ENCODE results near the gene SH3YL1.

Gene SH3YL1

DNA sequence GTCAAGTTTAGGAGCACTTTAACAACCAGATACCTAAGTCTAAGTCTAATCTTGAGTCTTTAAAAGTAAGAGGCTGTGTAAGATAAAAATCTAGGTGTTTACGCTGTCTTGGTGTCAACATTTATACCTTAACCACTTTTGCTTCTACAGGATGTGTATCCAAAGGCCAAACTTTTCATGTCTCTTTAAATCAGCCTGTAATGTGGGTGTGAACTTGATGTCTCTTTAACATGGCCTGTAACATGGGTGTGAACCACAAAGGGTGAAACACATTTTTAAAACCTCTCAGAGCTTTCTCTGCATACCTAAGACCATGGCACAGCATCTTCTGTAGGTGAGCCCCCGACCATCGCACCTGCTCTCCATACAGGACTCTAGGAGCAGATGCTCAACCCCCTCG lies 40.4 kb downstream of the SH3YL1 start:
- DNase-seq (ENCODE audit: low read depth), result no peak

DNA sequence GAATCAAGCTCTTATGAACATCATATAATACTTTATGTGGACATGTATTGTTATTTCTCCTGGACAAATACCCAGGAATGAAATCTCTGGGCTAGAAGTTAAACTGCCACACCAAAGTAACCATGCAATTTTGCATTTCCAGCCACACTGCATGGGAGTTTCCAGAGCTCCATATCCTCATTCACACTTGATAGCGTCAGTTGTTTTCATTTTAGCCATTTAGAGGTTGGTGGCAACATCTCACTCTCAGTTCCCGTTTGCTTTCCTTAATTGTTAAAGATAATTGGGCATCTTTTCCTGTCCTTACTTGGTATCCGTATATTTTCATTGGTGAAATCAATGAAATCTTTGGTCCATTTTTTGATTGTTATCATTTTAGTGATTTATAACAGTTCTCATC lies 47.8 kb downstream of the SH3YL1 start:
- DNase-seq (ENCODE audit: low read depth), result no peak

DNA sequence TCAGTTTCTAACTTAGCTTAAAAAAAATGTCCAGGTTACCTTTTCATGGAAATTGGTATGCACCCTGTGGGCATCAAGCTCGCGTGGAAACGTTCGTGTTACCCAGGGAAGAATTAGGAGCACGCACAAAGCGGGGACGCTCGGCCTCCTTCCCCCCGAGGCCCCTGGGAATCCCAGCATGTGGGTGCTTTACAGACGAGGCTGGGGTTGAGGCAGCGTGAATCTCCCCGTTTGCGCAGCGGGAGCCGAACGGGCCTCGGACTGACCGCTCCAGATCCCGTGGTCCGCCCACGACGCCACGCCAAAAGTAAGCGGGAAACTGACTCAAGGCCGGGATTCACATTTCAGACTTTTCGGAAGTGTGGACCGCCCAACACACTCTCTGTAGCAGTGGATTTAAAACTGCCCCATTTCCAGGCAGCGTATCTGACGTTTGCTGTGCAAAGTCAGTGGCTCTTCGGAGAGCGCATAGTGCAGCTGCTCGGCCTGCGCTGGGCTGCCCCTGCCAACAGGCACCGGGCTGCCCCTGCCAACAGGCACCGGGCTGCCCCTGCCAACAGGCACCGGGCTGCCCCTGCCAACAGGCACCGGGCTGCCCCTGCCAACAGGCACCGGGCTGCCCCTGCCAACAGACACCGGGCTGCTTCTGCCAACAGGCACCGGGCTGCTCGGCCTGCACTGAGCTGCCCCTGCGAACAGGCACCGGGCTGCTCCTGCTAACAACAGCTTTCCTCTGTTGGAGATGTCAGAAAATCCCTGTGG lies 49.7 kb downstream of the SH3YL1 start:
- no peak for DNase-seq (ENCODE audit: low read depth)

DNA sequence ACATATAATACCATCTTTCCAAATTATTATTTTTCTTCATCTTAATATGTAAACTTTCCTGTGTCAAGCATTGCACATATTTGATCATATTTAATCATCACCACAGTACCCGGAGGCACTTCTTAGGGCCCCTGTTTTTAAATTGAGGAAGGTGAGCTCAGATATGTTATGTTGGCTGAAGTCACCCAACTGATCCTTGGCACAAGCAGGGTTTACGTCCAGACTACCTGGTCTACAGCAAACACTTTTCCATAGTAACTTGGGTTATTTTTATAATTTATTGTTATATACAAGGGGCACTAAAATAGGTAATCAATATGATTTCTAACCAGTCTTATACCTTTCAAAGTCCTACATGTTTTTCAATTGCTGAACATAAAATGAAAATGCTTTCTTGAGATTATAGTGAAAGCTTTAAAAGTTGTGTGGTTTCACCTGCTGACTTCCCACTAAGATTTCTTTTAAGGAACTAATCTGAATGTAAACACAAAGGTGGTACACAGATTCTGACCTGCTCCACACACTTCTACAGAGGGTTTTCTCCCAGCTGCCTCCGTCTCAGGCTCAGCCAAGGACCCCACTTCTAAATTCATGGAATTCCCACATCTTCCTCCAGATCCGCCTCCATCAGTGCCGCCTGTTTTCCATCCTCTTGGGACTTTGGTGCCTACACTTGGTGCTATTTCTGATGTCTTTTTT lies 52.2 kb downstream of the SH3YL1 start:
- no peak for DNase-seq (ENCODE audit: low read depth)

DNA sequence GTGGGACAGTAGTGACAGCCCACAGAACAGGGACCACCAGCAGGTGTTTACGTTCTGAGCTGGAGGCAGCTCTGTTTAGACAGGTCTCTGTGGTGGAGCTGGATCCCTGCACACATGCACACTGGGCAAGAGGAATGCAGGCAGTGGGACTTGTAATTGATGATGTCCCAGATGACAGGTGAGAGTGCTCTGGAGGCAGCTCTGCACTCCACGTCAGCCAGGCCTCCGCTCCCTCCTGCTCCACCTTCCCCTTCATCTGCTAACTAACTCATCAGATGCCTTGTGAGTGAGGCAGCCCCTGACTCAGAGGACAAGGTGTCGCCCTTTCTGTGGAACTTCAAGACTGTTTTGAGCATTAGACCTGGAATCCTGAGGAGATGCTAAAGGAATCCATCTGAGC lies 53.2 kb downstream of the SH3YL1 start:
- no peak for DNase-seq (ENCODE audit: low read depth)

DNA sequence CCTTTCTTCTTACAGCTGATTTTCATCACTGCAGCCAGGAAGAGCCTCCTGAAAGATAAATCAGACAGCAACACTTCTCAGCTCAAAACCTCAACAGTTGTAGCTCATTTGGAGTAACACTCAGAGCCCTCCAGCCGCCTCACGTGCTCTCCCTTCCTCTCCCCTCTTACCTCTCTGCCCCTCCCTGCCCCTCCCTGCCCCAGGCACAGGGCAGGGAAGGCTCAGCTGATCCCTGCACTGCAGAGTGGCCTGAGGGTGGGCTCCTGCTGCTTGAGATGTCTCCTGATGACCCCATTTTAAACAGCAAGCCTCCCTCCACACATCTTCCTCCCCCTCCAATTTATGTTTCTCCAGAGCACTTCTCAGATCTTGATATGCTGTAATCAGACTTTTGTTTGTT lies 54.4 kb downstream of the SH3YL1 start:
- DNase-seq (ENCODE audit: low read depth), result no peak

DNA sequence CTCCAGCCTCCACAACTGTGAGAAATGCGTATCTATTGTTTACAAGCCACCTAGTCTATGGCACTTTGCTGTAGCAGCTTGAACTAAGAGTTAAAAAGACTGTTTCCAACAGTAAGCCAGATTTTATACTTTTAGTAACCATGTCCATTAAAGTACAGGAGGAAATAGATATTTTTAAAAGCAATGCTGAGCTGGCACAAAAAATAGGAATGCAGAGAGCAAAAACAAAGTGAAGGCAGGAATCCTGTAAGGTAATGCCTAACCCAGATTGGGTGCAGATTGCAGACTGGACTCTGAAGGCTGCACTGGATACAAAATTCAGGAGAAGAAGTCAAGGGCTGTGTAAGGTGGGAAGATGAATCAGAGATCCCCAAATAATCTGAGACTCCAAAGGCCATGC lies 55.5 kb downstream of the SH3YL1 start:
- no peak for DNase-seq (ENCODE audit: low read depth)

DNA sequence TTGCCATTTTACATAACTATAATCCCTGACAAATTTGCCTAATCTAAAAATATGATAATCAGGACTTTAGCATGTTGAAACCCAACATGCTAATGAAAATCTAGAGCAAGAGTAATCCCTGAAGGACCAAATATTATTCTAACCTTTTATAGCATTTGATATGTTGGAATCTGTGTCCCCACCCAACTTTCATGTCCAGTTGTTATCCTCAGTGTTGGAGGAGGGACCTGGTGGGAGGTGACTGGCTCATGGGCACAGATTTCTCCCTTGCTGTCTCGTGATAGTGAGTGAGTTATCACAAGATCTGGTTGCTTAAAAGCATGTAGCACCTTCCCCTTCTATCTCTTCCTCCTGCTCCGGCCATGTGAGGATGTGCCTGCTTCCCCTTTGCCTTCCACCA lies 59.8 kb downstream of the SH3YL1 start:
- no peak for DNase-seq (ENCODE audit: low read depth)

DNA sequence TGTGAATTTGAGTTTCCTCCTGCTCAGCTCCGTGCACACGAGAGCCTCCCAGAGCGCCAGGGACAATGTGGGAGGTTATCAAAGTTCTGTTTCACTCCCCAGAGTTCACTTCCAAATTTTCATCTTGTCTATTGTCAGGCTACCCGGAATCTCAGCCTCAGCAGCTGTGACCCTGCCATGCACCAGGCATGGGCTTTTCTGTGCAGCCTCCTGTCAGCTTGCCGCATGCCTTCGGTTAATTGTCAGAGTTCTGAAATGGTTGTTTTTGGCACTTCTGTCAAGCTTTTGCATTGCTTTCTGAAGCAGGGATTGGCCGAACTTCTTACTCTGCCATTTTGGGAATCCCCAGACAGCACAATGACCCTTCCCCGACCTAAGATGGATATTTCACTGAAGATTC lies 60.4 kb downstream of the SH3YL1 start:
- DNase-seq (ENCODE audit: low read depth), result no peak

DNA sequence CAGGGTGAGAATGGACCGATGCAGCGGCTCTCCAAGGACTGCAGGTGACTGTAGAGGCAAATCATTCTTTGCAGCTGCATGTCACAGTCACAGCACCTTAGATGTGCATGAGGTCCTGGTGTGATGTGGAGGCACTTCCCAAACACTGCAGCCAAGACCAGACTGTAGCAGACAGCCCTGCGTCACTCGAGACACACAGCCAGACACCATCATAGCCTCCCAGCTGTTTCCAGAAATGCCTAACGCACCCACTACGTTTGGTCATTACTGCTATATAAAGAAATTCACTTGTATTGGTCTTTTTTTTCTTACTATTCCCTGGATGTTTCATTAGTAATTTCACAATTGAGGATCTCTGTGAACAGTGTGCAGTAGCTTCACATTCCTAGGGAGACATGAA lies 60.9 kb downstream of the SH3YL1 start:
- no peak for DNase-seq (ENCODE audit: low read depth)

DNA sequence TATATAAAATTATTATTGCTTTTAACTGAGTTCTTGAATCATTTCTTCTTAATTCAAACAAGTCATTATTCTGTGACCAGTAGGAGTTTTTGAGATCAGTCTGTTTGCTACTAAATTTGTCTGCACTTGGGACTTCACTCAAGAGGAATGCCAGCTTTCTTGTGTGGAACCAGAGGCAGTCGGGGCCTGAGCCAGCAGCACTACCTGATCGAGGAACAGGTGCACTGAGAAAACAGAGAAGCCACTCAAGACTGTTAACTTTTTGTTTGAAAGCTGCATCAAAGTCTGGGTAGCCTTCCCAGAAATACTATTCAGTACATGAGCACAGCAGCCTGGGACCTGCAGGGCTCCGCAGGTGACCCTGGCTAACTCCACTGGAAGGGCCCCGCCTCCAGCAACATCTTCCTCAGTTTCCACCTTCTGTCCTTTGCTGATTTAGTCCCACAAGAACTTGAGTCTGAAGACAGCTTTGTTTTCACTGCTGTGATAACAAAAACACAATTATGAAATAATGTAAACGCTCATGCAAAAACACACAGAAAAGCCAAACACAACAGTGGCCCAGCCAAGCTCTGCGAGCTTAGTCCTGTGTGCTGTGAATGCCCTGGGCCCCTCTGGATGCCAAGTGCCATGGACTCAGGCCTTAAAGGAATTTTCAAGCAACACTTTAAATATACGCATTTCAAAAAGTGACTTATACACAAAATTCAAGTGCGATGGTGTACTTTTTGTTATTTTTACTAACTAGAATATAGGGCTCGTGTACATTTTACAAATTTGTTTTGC lies 62.0 kb downstream of the SH3YL1 start:
- no peak for DNase-seq (ENCODE audit: low read depth)

DNA sequence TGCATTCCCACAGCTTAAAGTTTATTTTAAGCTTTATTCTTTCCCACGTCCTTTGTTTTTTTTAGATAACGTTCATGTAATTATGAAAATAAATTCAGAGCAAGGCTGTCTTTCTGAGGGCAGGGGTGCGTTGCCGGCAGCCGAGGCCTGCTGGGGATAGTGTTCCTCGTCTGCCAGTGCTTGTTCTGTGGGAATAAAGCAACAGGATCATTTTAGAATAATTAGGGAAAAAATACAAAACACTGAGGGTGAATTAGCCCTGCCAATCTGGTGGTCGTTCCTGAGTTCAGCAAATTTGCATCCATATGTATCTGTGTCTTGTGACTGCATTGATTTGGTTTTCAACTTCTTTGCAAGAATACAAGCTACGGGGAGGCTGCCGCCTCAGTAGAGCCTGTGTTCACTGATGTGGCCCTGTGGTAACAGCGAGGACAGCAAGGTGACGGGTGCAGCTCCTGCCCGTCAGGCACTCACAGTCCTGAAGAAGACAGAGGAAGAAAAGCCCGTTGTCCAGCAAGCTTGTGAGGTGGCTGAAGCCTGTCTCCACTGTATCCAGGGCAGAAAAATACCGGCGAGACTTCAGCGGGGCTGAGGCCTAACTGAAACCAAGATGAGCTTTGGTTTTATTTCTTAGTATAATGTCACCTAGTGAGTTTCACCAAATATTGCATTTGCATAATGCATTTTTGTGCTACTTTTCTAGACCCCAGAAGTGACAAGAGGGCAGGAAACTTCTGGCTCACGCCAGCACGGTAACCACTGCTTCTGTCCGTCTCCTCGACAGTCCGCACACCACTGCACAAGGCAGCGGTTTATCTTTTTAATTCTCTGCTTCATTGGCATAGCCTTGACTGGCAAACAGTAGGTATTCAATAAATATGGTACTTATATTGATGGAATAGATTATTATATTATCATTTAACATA lies 64.5 kb downstream of the SH3YL1 start:
- no peak for DNase-seq (ENCODE audit: low read depth)

DNA sequence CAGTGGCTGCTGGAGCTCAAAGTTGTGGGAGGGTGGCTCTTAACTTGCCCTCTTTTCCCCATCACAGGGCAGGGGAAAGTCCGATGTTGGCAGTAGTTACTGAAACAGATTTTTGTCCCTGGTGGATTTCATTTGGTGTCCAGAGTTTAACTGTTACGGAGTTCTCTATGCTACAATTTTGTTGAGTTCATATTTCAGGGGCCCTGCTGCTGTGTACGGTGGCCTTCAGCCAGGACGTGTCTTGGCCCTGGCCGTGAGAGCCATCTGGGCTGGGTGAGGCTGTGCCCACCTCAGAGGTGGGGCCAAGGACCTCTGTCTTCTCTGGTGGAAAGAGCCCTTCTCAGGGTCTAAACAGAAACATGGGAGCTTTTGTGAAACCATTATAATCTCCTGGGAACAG lies 67.4 kb downstream of the SH3YL1 start:
- no peak for DNase-seq (ENCODE audit: low read depth)

DNA sequence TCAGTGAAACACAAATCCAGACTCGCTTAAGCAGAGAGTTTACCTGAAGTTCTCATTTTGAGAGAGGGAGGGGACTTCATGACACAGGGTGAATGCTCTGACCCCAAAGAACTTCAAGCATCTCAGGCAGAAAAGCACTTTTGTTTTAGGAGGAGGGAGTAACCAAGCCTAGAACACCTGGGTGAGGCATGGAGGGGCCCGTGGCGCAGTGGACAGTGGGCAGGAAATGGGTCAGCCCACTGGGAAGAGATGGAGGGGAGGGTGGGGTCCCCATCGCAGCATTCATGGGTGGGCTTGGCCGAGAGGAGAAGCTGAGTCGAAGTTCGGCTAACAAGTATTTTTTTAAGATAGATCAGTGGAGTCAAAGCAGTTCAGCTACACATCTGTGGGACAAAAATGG lies 67.9 kb downstream of the SH3YL1 start:
- no peak for DNase-seq (ENCODE audit: low read depth)

DNA sequence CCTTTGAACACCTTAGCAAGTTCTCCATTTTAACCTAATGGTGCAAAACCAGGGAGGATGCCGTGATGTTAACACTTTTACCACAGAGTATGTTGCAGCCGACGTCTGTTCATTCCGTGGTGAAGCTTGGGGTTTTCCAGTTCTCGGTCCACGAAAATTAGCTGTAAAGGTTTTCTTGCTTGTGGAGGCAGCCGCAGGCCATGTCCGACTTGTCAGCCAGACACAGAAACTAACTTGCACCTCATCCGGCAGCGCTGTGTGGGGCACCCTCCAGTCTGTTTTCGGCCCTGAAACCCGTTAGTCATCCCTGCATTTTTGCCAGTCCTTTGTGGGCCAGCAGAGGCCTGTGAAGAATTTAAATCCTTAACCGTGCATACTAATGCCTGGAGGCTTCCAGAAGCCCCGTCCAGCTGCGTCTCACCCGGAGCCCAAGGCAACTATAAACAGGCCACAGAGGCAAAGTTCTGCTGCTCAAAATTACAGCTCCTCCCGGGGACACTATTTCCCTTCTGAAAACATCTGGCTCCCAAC lies 70.6 kb downstream of the SH3YL1 start:
- DNase-seq (ENCODE audit: low read depth), result peak; percentile 11

DNA sequence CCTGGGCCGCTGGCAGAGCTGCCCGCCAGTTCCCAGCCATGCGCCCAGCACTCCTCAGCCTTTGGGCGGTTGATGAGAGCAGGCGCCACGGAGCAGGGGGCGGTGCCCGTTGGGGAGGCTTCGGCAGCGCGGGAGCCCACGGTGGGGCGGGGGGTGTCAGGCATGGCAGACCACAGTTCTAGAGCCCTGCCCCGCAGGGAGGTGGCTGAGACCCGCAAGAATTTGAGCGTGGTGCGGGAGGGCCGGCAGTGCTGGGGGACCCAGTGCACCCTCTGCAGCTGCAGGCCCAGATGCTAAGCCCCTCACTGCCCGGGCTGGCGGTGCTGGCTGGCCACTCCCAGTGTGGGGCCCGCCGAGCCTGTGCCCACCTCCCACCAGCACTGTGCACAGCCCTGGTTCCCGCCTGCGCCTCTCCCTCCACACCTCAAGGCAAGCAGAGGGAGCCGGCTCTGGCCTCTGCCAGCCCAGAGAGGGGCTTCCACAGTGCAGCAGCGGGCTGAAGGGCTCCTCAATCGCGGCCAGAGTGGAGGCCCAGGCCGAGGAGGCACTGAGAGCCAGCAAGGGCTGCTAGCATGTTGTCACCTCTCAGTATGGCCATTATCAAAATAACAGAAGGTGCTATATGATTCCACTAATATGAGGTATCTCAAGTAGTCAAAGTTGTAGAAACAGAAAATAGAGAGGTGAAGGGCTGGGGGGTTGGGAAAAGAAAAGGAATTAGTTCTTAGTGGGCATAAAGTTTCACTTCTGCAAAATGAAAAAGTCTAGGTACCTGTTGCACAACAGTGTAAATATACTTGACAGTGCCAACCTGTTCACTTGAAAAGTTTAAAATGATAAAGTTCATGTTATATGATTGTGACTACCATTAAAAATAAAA lies 72.3 kb downstream of the SH3YL1 start:
- DNase-seq (ENCODE audit: low read depth), result no peak

DNA sequence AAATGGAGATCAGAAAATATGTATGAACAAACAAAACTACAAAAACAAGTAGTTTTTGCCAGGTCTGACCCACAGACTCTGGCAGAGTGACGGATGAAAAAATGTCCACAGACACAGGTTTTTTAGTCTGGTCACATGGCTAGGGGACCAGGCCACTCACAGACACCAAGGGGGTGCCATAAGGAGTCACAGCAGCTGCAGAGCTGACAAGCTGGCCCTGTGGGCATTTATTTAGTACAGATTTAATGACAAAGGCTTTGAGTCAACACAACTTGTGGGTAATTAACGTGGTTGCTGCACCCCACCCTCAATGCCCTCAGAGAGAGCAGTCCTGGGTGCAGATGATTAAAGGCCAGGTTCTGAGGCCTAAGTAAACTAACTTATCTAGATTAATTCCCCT lies 76.0 kb downstream of the SH3YL1 start:
- no peak for DNase-seq (ENCODE audit: low read depth)

DNA sequence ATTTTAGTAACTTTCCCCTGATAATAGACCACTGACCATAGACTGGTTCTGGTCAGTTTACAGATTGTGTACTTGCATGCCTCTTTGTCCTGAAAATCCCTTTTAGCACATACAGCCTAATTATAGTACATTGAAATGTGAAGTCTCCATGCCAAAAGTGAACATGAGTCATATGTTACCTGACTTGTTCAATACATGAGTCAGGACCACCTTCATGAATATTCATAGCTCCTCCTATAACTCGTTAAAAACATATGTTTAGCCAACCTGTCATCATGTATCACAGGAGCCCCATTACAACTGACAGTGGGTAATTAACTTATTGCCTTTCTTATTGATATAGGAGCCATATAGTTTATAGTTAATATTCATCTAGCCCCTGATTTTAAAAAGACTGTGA lies 78.6 kb downstream of the SH3YL1 start:
- no peak for DNase-seq (ENCODE audit: low read depth)

DNA sequence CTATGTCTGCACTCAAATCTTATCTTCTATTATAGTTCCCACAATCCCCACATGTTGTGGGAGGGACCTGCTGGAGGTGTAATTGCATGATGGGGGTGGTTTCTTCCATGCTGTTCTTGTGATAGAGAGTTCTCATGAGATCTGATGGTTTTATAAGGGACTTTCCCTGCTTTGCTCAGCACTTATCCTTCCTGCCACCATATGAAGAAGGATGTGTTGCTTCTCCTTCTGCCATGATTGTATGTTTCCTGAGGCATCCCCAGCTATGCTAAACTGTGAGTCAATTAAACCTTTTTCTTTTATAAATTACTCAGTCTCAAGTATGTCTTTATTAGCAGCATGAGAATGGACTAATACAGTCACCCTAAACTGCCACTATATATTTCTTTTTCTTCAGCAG lies 79.1 kb downstream of the SH3YL1 start:
- DNase-seq (ENCODE audit: low read depth), result no peak

DNA sequence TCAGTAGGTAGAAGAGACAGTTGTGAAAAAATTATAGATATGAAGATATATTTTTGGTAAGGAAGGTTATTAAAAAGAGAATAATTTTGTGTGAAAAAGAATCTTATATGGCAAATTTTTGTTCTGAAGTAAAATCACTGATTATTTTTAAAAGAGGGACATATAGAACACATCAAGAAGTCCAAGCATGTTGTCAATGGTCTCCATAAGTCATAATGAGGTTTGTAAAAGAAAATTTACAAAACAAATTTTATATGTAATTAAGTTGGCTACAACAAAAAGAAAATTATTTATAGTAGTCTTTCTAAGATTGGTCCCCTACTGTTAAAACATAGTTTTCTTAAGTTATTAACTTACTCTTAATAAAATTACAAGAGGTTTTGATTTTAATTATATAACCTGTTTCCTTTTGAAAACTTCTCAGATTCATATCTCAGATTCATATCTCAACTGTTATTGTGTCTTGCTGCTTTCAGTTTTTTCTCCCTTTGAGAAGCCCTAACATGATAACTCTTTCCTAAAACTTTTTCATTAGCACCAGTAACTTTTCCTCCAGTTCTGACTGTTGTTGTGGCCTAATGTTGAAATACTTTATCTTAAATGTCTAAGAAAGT lies 81.2 kb downstream of the SH3YL1 start:
- DNase-seq (ENCODE audit: low read depth), result no peak
